Measurements from ENCODE around the gene IGFN1.

The IGFN1 gene

GRCh38 chr1:201190624-201191051 is at the start of gene IGFN1:
IGFN1 (plus strand) TSS chr1:201190824; CDS start chr1:201193294, 2,470 bp downstream.
- in situ Hi-C loops (cut with MboI; ENCODE audit: low sequenced_read_pairs), result no loop called here

DNA sequence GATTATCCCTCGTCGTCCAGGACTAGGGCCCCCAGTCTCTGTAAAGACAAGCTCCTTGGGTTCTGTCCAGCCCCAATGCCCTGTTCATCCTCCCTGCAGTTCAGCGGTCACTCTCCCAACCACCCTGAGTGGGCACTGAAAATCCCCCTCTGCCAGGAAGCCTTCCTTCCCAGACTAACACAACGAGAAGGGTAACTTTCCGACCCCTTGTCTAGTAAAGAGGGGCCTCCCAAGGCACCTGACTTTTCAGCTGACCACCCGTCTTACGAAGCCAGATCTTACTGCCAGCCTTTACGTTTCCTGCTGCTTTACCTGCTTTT is 49.7 kb upstream of the IGFN1 start:
- in situ Hi-C loops (cut with MboI; ENCODE audit: low sequenced_read_pairs), result no loop called here

GRCh38 chr1:201141418-201141817 is 49.2 kb upstream of the IGFN1 start:
- in situ Hi-C loops (cut with MboI; ENCODE audit: low sequenced_read_pairs), result no loop called here

DNA sequence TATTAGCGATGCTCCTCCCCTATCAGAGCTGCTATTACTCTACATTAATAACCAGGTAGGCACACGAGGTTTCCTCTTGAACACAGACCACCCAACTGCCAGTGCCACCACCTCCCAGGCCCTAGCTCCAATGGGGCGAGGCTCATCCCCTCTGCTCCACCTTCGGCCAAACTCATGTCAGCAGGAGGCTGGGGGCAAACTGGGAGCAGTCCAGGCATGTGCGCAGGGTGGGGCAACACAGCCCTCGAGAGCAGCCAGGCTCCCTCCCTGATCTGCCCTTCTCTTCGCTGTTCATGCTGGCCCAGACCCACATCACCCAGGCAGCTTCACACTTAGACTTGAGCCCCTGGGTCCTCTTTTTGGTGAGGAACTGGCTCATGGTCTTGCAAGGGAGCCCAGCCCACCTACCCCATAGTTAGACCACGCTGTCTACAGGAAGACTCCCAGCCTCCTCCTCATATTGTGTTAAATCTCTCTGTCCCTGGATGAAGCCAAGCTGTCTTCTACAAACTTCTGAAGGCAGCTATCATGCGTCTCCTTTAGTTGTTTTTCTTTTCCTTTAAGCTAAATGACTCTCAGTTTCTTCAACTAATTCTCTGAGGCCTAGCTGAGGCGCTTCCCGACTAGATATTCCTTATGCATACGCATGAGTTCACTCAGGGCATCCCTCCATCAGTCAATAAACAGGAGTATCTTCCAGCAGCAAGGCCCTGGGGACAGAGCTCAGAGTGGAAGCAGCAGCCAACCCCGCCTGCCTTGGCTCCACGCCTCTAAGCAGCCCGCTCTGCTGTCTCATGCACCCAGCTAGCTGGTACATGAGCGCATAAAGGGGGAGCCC is 48.4 kb upstream of the IGFN1 start:
- in situ Hi-C loops (cut with MboI; ENCODE audit: low sequenced_read_pairs), result no loop called here

GRCh38 chr1:201142849-201143725 is 47.5 kb upstream of the IGFN1 start:
- in situ Hi-C loops (cut with MboI; ENCODE audit: low sequenced_read_pairs), result no loop called here

- in situ Hi-C loops (cut with MboI; ENCODE audit: low sequenced_read_pairs), result no loop called here
Measured at GRCh38 chr1:201143726-201144635, 46.6 kb upstream of the IGFN1 start.

GRCh38 chr1:201144701-201145100 is 45.9 kb upstream of the IGFN1 start:
- in situ Hi-C loops (cut with MboI; ENCODE audit: low sequenced_read_pairs), result no loop called here

GRCh38 chr1:201145132-201145531 is 45.5 kb upstream of the IGFN1 start:
- in situ Hi-C loops (cut with MboI; ENCODE audit: low sequenced_read_pairs), result no loop called here

DNA sequence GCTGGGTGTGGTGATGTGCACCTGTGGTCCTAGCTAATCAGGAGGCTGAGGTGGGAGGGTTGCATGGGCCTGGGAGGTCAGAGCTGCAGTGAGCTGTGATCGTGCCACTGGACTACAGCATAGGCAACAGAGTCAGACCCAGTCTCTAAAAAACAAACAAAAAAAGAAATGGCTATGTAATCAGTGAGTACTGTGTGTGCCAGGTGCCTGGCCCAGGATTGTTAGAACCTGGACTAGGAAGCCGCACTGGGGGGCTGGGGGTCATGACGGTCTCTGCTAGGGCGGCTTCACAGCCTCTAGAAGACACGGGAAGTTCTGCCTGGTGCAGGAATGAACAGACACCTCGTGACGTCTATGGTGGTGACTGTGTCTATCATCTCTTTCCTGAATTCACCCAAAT is 44.8 kb upstream of the IGFN1 start:
- in situ Hi-C loops (cut with MboI; ENCODE audit: low sequenced_read_pairs), result no loop called here

GRCh38 chr1:201146626-201147390 is 43.8 kb upstream of the IGFN1 start:
- in situ Hi-C loops (cut with MboI; ENCODE audit: low sequenced_read_pairs), result no loop called here

- in situ Hi-C loops (cut with MboI; ENCODE audit: low sequenced_read_pairs), result no loop called here
Measured at GRCh38 chr1:201147396-201148015, 43.1 kb upstream of the IGFN1 start.

- in situ Hi-C loops (cut with MboI; ENCODE audit: low sequenced_read_pairs), result no loop called here
Measured at GRCh38 chr1:201149400-201149799, 41.2 kb upstream of the IGFN1 start.

DNA sequence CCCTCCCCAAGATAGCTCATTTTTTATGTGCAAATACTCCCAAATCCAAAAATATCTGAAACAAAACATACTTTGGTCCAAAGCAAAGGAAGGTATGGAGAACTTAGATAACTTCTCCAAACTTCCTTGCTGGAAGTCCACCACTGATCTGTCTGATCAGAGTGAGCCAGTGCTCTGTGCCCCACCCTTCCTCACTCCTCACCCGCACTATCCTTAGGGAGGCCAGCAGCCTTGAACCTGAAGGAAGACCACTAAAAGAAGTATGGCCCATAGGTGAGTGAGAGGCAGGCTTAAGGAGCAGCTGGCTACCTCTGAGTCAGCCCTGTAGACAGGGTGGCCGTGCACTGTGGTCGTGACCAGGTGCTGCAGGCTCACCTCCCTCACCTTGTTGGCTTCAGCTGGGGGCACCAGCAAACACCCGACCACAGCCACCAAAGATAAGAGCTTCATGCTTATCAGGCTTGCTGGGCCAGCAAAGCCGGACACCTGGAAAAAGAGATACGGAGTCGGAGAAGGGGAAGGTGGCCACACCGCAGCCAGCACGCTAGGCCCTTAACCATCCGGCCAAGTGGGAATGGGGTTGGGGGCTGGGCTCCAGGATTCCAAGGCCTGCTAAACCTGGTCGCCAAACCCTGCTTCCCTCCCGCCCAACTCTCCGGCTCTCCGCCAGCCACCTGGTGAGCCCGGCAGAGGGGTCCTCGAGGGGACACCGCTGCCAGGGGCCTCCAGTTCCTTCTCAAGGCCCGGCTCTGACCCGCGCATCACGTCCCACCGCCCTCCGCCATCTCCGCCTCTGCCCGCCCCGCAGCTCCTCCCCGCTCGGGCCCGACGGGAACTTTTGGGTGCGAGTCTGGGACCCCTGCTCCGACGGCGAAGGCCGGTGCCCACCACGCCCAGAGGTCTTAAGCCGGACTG is 36.9 kb upstream of the IGFN1 start:
- in situ Hi-C loops (cut with MboI; ENCODE audit: low sequenced_read_pairs), result no loop called here

DNA sequence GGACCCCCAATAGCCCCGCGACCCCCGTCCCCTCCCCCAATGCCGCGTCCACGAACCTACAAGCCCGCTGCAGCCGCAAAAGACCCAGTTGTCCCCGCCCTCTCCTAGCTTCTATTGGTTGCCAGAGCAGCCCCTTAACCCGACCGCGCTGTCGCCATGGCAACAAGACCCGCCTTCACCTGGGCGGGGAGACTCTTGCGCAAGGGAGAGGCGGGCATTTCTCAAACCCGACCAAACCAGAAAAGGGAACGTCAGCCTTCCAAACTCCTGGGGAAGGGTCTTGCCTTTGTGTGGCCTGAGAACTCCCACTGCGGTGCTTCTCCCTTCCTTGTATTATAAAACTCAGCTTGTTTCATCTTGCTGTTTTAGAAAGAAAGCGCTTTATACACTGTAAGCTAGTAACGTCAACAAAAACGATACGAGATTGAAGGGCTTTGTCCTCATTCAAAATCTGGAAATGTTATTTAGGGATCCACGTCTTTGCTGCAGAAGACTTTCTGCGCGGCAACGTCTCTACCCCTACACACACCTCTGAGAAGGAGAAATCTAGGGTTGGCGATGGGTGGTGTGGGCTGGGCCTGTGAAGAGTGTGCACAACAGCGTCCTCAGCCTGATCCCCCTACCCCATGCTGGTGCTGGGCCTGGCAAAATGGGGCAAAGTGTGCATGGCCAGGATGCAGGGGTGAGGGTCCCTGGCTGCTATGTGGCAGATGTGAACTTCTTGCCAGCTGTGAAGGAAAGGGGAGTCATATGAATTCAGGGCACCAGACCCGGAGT is 36.0 kb upstream of the IGFN1 start, which contains the start of gene TMEM9:
Gene TMEM9, minus strand, starts transcription at position 86 of the 777 bp plus-strand sequence. CDS start 551 bp downstream, outside the sequence.
- in situ Hi-C loops (cut with MboI; ENCODE audit: low sequenced_read_pairs), result no loop called here

DNA sequence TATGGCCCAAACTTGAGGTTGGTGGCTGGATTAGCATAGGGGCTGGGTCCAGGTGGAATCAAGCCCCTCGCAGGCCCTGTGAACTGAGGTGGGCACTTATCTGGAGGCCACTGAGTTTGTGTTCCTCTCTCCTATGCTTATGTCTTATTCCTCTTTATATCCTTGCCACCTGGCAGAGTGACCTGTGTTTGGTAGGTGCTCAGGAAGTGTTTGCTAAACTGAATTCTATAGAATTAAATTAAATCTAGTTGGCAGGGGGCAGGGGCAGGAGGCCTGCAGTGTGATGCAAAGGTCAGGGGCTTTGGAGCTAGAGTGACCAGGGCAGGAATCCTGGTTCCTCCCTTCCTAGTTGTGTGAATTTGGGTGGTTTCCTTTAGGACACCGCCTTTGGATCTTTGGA is 35.3 kb upstream of the IGFN1 start:
- in situ Hi-C loops (cut with MboI; ENCODE audit: low sequenced_read_pairs), result no loop called here

DNA sequence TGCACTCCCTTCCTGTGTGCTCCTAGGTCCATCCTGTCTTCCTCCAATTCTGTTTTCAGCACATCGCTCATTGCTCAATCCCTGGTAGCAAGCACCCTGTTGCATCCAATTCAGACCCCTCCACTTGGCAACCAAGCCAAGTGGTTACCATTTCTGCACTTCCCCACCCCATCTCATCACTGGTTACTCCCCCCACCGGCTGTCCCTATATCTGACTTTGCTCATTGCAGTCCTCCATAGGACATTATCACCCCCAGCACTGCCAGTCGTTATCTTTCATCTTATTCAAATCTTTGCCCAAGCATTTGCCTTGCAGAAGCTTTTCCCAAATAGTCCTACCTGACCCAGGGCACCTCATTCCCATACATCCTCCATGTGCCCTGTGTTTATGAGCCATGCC is 34.3 kb upstream of the IGFN1 start:
- in situ Hi-C loops (cut with MboI; ENCODE audit: low sequenced_read_pairs), result no loop called here

GRCh38 chr1:201156819-201157218 is 33.8 kb upstream of the IGFN1 start:
- in situ Hi-C loops (cut with MboI; ENCODE audit: low sequenced_read_pairs), result no loop called here

DNA sequence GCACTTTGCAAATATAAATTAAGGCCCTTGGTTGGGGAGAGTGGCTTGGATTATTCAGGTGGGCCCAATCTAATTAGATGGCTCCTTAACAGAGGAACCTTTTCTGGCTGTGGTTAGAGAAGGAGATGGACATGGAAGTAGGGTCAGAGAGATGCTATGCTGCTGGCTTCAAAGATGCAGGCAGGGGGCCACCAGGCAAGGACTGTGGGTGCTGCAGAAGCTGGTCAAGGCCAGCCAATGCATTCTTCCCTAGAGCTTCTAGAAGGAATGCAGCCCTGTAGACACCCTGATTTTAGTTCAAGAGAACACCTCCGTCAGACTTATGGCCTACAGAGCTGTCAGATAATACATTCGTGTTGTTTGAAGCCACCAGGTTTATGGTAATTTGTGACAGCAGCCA is 32.7 kb upstream of the IGFN1 start:
- in situ Hi-C loops (cut with MboI; ENCODE audit: low sequenced_read_pairs), result no loop called here

Measured in hTERT RPE-1 (cell line).